ENCODE data around the gene LOC128125822.
"Not testable (repeated sequence)": the region's sequence is repeated elsewhere in the genome, so short reads cannot be mapped to it uniquely, and the experiment has no call there.

LOC128125822 gene

GRCh38 chr6:63584125-63584514 lies 11.8 kb downstream of the LOC128125822 start:
- no peak for DNase-seq

DNA sequence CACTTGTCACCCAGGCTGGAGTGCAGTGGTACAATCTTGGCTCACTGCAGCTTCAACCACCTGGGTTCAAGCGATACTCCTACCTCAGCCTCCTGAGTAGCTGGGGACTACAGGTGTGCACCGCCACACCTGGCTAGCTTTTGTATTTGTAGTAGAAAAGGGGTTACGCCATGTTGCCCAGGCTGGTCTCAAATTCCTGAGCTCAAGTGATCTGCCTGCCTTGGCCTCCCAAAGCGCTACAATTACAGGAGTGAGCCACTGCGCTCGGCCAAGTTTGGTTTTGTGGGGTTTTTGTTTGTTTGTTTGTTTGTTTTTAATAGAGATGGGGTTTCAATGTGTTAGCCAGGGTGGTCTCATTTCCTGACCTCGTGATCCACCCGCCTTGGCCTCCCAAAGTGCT lies 12.3 kb downstream of the LOC128125822 start:
- no peak for DNase-seq

GRCh38 chr6:63585652-63586051 lies 13.4 kb downstream of the LOC128125822 start:
- not testable (repeated sequence) for DNase-seq

DNA sequence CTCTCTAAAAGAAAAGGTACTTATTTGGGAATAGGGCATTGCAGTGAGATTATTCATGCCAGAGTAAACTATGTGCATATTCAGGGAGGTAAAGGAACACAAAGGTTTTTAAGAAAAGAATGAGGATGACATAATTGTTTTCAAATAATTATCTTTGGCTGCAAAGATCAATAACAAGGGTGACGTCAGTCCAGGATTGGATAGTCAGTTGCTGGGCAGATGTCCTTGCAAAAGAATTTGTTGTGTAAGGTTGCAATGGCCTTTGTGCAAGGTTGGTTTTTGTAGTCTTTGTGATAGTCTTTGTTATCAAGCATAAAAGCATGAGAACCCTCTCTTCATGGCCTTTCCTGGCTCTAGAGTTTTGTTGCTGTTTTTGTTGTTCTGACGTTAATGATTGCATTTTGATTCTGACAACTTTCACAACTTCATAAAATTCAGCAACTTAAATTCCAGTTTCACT lies 17.7 kb downstream of the LOC128125822 start:
- no peak for DNase-seq

- DNase-seq = no peak
Observed at GRCh38 chr6:63592886-63593285, 20.6 kb downstream of the LOC128125822 start.

- DNase-seq = peak; percentile 19
Observed at GRCh38 chr6:63597141-63598048, 25.1 kb downstream of the LOC128125822 start.

- peak; percentile 60 for DNase-seq
Observed at GRCh38 chr6:63598049-63599036, 26.1 kb downstream of the LOC128125822 start.

DNA sequence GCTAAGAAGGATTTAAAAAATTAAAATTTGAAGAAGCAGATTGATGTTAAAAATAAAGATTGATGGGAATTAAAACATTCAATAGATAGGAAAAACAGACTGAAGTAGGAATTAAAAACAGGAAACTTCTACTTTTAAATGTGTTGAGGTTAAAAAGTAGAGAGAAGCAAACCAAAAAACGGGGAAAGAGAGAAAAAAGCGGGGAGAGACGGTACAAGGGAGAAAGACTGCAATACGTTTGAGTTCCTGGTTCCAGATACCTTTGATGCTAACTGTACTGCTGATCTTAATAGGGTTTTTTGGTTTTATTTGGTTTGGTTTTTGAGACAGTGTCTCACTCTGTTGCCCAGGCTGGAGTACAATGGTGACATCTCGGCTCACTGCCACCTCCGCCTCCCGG lies 27.0 kb downstream of the LOC128125822 start:
- no peak for DNase-seq

DNA sequence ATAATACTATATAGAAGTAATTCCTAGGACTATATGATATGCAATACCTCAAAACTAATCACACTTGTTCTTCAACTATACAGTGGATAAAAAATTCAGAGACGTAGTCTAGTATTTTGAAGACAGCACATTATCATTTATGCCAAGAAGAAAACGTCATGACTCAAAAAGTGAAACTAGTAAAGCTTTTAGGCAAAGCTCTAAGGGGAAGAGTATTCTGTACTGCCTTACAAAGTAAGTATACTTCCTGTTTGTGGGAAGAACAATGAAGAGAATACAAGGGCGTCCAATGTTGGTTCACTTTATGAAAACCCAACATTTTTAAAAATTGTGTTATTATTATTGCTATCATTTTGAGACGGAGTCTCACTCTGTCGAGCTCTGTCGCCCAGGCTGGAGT lies 27.9 kb downstream of the LOC128125822 start:
- no peak for DNase-seq

DNA sequence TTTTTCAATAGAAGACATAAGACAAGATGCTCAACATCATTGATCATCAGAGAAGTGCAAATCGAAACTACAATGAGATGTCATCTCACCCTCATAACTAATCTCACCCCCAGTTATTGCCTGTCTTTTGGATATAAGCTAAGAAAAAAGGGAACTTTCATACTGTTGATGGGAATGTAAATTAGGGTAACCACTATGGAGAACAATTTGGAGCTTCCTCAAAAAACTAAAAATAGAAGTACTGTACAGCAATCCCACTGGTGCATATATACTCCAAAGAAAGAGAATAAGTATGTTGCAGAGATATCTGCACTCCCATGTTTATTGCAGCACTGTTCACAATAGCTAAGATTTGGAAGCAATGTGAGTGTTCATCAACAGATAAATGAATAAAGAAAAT lies 37.0 kb downstream of the LOC128125822 start:
- DNase-seq = no peak

- no peak for DNase-seq
Observed at GRCh38 chr6:63610944-63611343, 38.7 kb downstream of the LOC128125822 start.

- DNase-seq = no peak
Observed at GRCh38 chr6:63611560-63611959, 39.3 kb downstream of the LOC128125822 start.

GRCh38 chr6:63615590-63615989 lies 43.3 kb downstream of the LOC128125822 start:
- no peak for DNase-seq

Measured in NCI-H526 treated with DMSO at 0.1 percent for 48 hours (cell line).